Right lobe of liver (tissue), 6 donors: ENCODE results near the gene THUMPD3. TPM values are rescaled to one million over a fixed set of nuclear protein-coding genes. Genes with fewer than 3 reads are reported as not detected.

Source experiments
- ATAC-seq, 4 donors: fragments of 200-7000 bp; cut with Tn5 transposase; one replicate each; pipeline ENCODE4 v1.9.1; 2020; ENCODE audit warnings: mild to moderate bottlenecking in 4 of 4, moderate library complexity in 4 of 4
- DNase-seq, 3 donors: peaks; one replicate each; pipeline ENCODE4 v3.0.0-alpha.2; 2020
- H3K27ac ChIP-seq, 3 donors: fragments of 200-600 bp; one replicate each; pipeline ENCODE4 v1.8.0; 2022
- H3K27me3 ChIP-seq, 2 donors: fragments of 200-600 bp; one replicate each; pipeline ENCODE4 v1.8.0; 2022
- H3K36me3 ChIP-seq, 4 donors: fragments of 200-600 bp; sonication (generic) in 1 of 4; one replicate each; pipeline versions ENCODE4 v1.5.1 to v1.8.0; 2017 to 2022; ENCODE audit warnings: control low read depth in 1 of 4
- H3K4me1 ChIP-seq, 4 donors: fragments of 200-600 bp; sonication (generic) in 1 of 4; one replicate each; pipeline versions ENCODE4 v1.5.1 to v1.8.0; 2017 to 2022; ENCODE audit warnings: control low read depth in 1 of 4
- H3K4me3 ChIP-seq, 3 donors: fragments of 200-600 bp; one replicate each; pipeline ENCODE4 v1.8.0; 2022
- H3K9me3 ChIP-seq, 4 donors: fragments of 200-600 bp; sonication (generic) in 1 of 4; one replicate each; pipeline versions ENCODE4 v1.5.1 to v1.8.0; 2017 to 2022; ENCODE audit warnings: control low read depth in 1 of 4
- POLR2A ChIP-seq: fragments of 450-650 bp; IDR thresholded peaks from one replicate; pipeline ENCODE4 v1.6.1; 2017; ENCODE audit warnings: antibody characterized with exemption, mild to moderate bottlenecking
- WGBS: methylation state at CpG from one replicate; pipeline ENCODE4 v1.1.6; 2018; ENCODE audit warnings: low coverage, low lambda C conversion rate; ENCODE audit not compliant: insufficient coverage; ENCODE audit errors: missing lambda C conversion rate; 5-methylcytosine and 5-hydroxymethylcytosine counted together
- intact Hi-C, 2 donors: fragments of 100-400 bp; cut with DNase I; formaldehyde crosslinking; loops; one replicate each; pipeline versions ENCODE4 v1.11.2 to v1.14.1; 2022
- long read RNA-seq: library from polyadenylated mRNA; unstranded; transcript quantifications from one replicate; pipeline ENCODE4 v2.0.0, GENCODE V29; 2019
- total RNA-seq, 6 experiments: library from RNA; depleted of rRNA in 2 of 6; stranded (reverse); fragments of >200 nt in 2 of 6; fragmentation: NEBNext Ultra II Directional in 3 of 6; extraction: Animal tissue kit (Norgen Biotek cat#: 25700) in 3 of 6; gene quantifications; one replicate each; pipeline versions ENCODE4 v1.1.0 to v1.2.4, GENCODE V29; 2016 to 2023
- TF ChIP-seq, protein P1 (sequence below), 4 donors: fragments of 200-600 bp in 3 of 4; fragments of 450-650 bp in 1 of 4; IDR thresholded peaks; one replicate each; pipeline versions ENCODE4 v1.5.1 to v1.8.0; 2016 to 2022; ENCODE audit warnings: antibody characterized with exemption in 4 of 4, mild to moderate bottlenecking in 2 of 4
- donor health status: DM: no; HTN: yes; CAD: no.
- donor health status: DM: no; HTN: no; CAD: no.
- donor health status: DM: no; HTN: no; CAD: no.
- donor health status: DM: no; HTN: yes; CAD: no.
- donor health status: DM: no; HTN: yes; CAD: no.

The THUMPD3 gene, protein sequence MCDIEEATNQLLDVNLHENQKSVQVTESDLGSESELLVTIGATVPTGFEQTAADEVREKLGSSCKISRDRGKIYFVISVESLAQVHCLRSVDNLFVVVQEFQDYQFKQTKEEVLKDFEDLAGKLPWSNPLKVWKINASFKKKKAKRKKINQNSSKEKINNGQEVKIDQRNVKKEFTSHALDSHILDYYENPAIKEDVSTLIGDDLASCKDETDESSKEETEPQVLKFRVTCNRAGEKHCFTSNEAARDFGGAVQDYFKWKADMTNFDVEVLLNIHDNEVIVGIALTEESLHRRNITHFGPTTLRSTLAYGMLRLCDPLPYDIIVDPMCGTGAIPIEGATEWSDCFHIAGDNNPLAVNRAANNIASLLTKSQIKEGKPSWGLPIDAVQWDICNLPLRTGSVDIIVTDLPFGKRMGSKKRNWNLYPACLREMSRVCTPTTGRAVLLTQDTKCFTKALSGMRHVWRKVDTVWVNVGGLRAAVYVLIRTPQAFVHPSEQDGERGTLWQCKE
- 10 to 100 TPM; 19.0 to 23.4 (median 21.2) TPM for total RNA-seq
- long read RNA-seq, partial matches to known transcripts: 2 of 4 reads
- long read RNA-seq, other reads (novel, unspliced or antisense): 2 of 4 reads

DNA sequence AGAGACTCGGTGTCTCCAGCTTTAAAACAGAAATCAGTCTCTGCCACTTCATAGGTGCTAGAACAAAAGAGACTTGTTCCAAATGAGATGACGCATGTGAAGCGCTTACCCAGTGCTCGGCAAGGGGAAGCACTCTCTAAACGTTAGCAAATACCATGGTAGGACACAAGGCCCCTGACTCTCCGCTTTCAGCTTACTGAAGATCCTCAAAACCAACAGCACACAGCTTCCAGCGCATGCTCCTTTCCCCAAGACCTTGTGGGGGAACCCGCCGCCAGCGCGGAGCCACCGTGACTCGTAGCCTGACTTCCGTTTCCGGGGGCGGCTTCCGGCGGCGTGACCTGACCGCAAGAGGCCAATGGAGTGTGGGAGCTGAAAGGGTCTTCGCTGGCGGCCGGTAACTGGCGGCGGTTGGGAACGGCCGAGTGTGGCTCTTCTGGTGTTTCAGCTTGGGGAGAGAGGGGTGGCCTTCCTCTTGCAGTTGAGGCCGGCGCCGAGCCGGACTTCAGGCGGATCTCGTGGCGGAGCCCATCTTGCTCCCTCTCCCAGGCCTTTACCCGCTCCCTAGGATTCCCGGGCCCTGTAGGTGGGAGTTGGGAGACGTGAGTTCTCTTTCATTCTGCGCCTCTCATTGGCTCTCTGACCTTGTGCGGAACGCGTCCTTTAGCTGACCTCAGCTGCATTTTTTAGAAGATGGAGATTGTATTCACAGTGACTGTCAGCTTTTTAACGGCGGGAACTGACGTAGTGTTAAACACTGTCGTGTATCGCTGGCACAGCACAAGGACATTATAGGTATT lies at the start of gene THUMPD3:
Gene THUMPD3 (plus strand): TSS at position 324 of the 800 bp plus-strand sequence. CDS start 2,015 bp downstream, outside the sequence.
- Histone ChIP-seq H3K27me3 (no peaks in the 10 kb centered on the region), H3K9me3 (no peaks in the 10 kb centered on the region), H3K4me3 (peak within 1 kb of the TSS; percentile 56 to 85 (median 75)), H3K36me3 (peaks cover 0 to 25% (median 8%) of the 10 kb centered on the region in 4 donors), H3K27ac (peak within 1 kb of the TSS; percentile 61 to 73 (median 68)), H3K4me1 (peaks cover 0 to 6% (median 0%) of the 10 kb centered on the region in 4 donors)
- under 1% methylated on average over 16 of the region's 46 CpGs for WGBS
- intact Hi-C loops: no loop called here
- ATAC-seq (peak; percentile 98 to 99 (median 98)), DNase-seq (peak; percentile 93 to 95 (median 95))
- peak; percentile 79 for TF ChIP-seq POLR2A
- TF ChIP-seq, protein P1, sequence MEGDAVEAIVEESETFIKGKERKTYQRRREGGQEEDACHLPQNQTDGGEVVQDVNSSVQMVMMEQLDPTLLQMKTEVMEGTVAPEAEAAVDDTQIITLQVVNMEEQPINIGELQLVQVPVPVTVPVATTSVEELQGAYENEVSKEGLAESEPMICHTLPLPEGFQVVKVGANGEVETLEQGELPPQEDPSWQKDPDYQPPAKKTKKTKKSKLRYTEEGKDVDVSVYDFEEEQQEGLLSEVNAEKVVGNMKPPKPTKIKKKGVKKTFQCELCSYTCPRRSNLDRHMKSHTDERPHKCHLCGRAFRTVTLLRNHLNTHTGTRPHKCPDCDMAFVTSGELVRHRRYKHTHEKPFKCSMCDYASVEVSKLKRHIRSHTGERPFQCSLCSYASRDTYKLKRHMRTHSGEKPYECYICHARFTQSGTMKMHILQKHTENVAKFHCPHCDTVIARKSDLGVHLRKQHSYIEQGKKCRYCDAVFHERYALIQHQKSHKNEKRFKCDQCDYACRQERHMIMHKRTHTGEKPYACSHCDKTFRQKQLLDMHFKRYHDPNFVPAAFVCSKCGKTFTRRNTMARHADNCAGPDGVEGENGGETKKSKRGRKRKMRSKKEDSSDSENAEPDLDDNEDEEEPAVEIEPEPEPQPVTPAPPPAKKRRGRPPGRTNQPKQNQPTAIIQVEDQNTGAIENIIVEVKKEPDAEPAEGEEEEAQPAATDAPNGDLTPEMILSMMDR (IDR thresholded peaks at IDR 0.05): peak in 1 of 4 donors; percentile 7

DNA sequence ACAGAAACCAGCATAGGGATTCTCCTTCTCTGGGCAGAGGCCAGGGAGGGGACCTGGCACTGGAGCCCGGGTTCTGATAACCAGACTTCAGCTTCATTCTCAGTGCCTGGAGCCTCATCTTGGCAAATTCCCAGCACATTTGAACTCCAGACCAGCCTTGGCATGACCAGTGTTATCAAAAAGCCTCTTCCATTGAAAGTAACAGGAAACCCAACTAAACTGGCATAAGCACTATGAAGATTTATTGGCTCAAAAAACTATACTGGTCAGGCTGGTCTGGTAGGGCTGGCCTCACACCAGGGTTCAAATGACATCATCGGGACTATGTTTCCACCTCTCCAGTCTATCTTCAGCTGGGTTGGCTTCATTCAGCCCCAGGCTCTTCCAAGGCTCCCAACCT lies 48.1 kb upstream of the THUMPD3 start:
- H3K4me3 ChIP-seq: no peak overlapping the region
- 33% methylated on average over 2 of the region's 2 CpGs for WGBS
- no peak overlapping the region for H3K27ac ChIP-seq
- peaks cover 0 to 13% (median 2%) of the 10 kb centered on the region in 4 donors for H3K4me1 ChIP-seq
- H3K27me3 ChIP-seq: no peaks in the 10 kb centered on the region
- peak; percentile 8 to 34 (median 25) for ATAC-seq
- TF ChIP-seq, protein P1 (IDR thresholded peaks at IDR 0.05): no peak
- TF ChIP-seq POLR2A: no peak
- no peaks in the 10 kb centered on the region for H3K9me3 ChIP-seq
- intact Hi-C loops: no loop called here
- DNase-seq: no peak
- no peaks in the 10 kb centered on the region for H3K36me3 ChIP-seq

DNA sequence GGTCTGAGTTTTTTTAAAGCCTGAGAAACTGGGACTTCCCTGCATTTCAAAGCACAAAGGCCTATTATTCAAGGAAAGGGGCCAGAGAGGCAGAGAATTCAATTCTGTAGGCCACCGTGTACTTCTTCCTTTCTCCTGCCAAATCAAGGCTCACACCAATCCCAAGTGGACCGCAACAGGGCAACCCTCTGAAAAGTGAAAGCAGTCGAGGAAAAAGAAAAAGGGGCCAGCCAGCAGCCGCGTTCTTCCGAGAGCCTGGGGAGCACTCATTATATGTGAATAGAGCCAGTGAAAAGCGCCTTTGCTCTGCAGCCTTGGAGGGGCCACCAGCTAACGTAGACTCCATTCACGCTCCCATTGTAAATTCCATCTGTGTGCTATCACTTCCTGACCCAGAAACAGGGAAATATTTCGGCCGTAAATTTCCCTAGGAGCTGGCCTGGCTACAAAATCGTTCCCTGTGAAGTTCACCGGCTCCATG lies 45.9 kb upstream of the THUMPD3 start:
- no peaks in the 10 kb centered on the region for H3K9me3 ChIP-seq
- intact Hi-C loops: no loop called here
- H3K4me1 ChIP-seq: peaks cover 0 to 3% (median 0%) of the 10 kb centered on the region in 4 donors
- H3K27ac ChIP-seq: peak overlapping the region in 1 of 3 donors; percentile 5
- WGBS: 69% methylated on average over 7 of the region's 13 CpGs
- H3K27me3 ChIP-seq: no peaks in the 10 kb centered on the region
- no peaks in the 10 kb centered on the region for H3K36me3 ChIP-seq
- no peak for TF ChIP-seq POLR2A
- TF ChIP-seq, protein P1 (IDR thresholded peaks at IDR 0.05): no peak
- H3K4me3 ChIP-seq: no peak overlapping the region
- ATAC-seq: peak in 3 of 4 donors; percentile 21 to 43 (median 29)
- no peak for DNase-seq

DNA sequence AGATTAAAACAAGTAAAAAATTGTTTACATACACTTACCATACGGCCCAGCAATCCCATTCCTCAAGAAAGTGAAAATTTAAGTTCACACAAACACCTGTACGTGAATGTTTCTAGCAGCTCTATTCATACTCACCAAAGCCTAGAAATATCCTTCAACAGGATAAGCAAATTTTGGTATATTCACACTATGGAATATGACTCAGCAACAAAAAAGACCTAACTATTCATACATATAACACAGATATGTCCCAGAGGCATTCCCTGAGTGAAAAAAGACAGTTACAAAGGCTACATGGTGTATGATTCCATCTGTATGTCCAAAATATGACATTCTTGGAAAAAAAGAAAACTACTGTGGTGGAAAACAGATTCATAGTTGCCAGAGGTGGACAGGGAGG lies 40.1 kb upstream of the THUMPD3 start:
- intact Hi-C loops: no loop called here
- Histone ChIP-seq H3K27ac (no peak overlapping the region), H3K4me1 (no peaks in the 10 kb centered on the region), H3K9me3 (no peaks in the 10 kb centered on the region), H3K4me3 (no peak overlapping the region), H3K27me3 (no peaks in the 10 kb centered on the region), H3K36me3 (no peaks in the 10 kb centered on the region)
- 90% methylated on average over 2 of the region's 2 CpGs for WGBS
- DNase-seq: no peak
- TF ChIP-seq POLR2A: no peak
- TF ChIP-seq, protein P1 (IDR thresholded peaks at IDR 0.05): no peak
- no peak for ATAC-seq
